AG09309 (cell line): ENCODE results near the gene NDUFA13.

Source experiments
- DNase-seq: peaks from one replicate; pipeline ENCODE4 v3.0.0-alpha.2; 2010; ENCODE audit warnings: low read depth
- H3K4me3 ChIP-seq: 2 replicates; pipeline ENCODE4 v1.5.1; 2011; ENCODE audit warnings: mild to moderate bottlenecking, low read depth, low read length, moderate library complexity; ENCODE audit not compliant: control insufficient read depth
- CTCF ChIP-seq: IDR thresholded peaks from 2 replicates; pipeline ENCODE4 v1.5.1; 2011; ENCODE audit warnings: mild to moderate bottlenecking, low read depth, low read length, inconsistent platforms; ENCODE audit not compliant: insufficient read depth, control insufficient read depth; ENCODE audit errors: missing control alignments

The NDUFA13 gene

GRCh38 chr19:19548915-19549759 lies 33.1 kb downstream of the NDUFA13 start:
- DNase-seq: peak; percentile 25

GRCh38 chr19:19549804-19550464 lies 33.9 kb downstream of the NDUFA13 start:
- H3K4me3 ChIP-seq: no peak overlapping the region
- no peak for TF ChIP-seq CTCF
- no peak for DNase-seq

More at GRCh38 chr19:19548915-19549759, 33.1 kb downstream of the NDUFA13 start:
- H3K4me3 ChIP-seq: no peak overlapping the region
- TF ChIP-seq CTCF: no peak

- H3K4me3 ChIP-seq: no peak overlapping the region
- TF ChIP-seq CTCF: no peak
- peak; percentile 34 for DNase-seq
Observed at GRCh38 chr19:19550485-19550929, 34.5 kb downstream of the NDUFA13 start.

GRCh38 chr19:19550972-19551852 lies 35.2 kb downstream of the NDUFA13 start:
- DNase-seq: no peak
- no peak for TF ChIP-seq CTCF
- no peak overlapping the region for H3K4me3 ChIP-seq

- H3K4me3 ChIP-seq: no peak overlapping the region
- no peak for TF ChIP-seq CTCF
- no peak for DNase-seq
Observed at GRCh38 chr19:19551853-19552192, 35.8 kb downstream of the NDUFA13 start.

- H3K4me3 ChIP-seq: no peak overlapping the region
- peak; percentile 73 for TF ChIP-seq CTCF
- DNase-seq: no peak
Observed at GRCh38 chr19:19552798-19553197, 36.8 kb downstream of the NDUFA13 start.
